ENCODE measurements around the gene TMEFF1.
"Not testable (repeated sequence)": the region's sequence is repeated elsewhere in the genome, so short reads cannot be mapped to it uniquely, and the experiment has no call there.

The TMEFF1 gene, protein sequence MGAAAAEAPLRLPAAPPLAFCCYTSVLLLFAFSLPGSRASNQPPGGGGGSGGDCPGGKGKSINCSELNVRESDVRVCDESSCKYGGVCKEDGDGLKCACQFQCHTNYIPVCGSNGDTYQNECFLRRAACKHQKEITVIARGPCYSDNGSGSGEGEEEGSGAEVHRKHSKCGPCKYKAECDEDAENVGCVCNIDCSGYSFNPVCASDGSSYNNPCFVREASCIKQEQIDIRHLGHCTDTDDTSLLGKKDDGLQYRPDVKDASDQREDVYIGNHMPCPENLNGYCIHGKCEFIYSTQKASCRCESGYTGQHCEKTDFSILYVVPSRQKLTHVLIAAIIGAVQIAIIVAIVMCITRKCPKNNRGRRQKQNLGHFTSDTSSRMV

DNA sequence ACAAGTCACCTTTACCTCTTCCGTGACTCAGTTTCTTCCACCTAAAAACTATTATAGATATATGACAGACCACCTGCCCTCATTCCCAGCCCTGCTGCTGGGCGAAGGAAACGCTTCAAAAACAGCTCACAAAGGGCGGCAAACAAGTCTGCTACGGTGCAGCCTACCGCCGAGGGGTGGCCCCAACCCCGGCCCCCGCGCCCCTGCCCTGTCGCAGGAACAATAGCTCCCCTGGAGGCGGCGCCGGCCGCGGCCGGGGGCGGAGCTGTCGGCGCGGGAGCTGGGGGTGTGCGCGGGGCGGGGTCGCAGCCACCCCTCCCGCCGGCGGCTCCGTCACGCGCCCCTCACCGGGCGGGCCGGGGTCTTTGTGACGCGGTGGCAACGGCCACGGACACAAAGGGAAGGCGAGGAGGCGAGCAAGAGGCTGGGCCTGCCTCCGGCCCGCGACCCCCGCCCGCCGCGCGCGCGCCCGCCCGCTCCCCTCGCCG is at the start of gene TMEFF1:
Gene TMEFF1, plus strand, starts transcription at position 362 of the 488 bp plus-strand sequence. CDS start 396 bp downstream, outside the sequence.
- peak; percentile 68 for DNase-seq (ENCODE audit: low spot score)

DNA sequence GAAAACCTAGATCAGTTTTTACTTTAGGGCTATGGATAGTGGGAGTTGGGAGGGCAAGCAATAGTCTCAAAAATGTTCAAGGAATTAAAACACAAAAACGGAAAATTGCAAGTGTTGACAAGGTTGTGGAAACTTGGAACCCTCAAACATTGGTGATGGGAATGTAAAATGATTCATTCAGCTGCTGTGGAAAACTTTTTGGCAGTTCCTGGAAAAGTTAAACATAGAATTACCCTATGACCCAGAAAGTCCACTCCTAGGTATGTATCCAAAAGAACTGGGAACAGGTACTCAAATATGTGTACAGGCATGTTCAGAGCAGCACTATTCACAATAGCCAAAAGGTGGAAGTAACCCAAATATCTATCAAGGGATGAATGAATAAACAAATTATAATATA is 47.2 kb upstream of the TMEFF1 start:
- DNase-seq (ENCODE audit: low spot score) = no peak

DNA sequence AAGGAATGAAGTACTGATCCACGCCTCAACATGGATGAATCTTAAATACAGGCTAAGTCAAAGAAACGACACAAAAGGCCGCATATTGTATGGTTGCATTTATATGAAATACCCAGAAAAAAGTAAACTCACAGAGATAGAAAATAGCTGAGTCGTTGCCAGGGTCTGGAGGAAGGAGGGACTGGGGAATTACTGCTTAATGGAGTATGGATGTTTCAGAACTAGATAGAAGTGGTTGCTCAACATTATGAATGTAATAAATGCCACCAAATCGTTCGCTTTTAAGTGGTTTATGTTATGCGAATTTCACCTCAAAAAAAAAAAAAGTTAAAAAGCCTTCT is 46.8 kb upstream of the TMEFF1 start:
- DNase-seq (ENCODE audit: low spot score) = no peak

DNA sequence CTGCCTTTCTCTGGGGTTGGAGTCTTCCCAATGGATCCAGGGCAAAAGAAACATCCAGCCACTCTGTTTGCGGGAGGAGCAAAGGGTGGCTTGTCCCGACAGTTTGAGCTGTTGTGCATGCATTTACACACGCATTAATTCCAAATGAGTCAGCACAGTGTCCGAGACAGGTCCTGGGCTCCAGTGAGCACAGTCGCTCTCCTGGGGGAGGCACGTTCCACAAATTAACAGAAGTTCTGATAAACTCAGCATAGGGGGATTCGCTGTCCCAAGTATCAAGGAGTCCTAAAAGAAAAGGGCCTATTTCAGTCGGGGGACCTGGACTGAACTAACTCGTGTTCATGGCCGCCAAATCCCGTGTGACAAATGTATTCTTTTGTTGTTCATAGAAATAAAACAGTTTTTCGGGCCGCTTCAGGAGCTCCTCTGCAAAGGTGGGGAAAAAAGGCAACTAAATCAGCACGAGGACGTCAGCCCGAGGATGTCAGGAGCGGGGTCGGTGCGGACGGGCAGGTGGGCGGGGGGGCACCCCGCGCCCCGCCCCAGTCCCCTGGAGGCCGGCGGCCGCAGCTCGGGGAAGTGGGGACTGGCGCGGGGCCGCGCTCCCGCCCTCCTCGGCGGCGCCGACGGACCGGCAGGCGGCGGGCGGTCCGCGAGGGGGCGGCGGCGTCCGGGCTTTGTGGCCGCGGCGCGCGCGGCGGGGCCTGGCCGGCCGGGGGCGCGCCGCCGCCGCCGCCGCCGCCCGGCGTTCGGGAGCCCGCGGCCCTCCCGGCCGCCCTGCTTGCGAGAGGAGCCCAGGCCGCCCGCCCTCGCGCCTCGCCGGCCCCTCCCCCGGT is 46.2 kb upstream of the TMEFF1 start, which contains the start of gene MSANTD3:
Gene MSANTD3, plus strand, starts transcription at position 614 of the 836 bp plus-strand sequence. CDS start 14,796 bp downstream, outside the sequence.
- peak; percentile 74 for DNase-seq (ENCODE audit: low spot score)

DNA sequence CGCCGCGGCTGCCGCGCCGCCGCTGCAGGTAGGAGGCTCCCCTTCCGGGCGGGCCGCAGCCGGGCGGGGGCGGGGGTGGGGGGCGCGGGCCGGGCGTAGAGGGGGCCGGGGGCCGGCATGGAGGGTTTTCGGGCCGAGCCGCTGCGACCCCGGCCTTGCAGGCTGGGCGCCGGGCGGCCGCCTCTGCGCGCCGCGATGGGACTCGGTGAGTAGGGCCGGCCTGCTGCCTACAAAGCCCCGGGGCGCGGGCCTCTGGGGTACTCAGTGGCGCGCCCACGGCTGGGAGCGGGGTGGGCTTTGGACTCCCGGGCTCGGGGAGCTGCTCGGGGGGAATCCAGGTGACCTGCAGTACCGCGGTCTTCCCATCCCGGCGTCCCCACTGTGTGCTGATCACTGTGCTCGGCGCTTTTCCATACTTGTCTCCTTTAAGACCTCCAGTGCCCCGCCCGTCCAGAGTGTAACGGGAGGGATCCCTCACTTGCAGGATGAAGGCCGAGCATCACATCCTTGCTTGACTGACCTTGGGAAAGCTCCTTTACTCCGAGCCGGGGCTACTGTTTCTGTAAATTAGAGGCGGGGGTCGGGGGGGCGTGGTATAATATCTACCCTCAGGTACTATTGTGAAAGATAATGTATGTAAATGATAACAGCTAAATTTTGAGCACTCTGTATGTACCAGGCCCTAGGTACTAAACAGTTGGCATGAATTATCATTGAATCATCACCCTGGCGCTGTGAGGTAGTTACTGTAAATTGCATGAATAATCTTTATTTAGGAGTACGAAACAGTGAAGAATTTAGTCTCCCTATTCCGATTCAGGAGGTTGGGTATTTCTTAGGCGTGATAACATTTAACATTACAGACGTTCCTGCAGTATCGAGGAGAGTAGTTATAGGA is 45.3 kb upstream of the TMEFF1 start:
- peak; percentile 72 for DNase-seq (ENCODE audit: low spot score)

DNA sequence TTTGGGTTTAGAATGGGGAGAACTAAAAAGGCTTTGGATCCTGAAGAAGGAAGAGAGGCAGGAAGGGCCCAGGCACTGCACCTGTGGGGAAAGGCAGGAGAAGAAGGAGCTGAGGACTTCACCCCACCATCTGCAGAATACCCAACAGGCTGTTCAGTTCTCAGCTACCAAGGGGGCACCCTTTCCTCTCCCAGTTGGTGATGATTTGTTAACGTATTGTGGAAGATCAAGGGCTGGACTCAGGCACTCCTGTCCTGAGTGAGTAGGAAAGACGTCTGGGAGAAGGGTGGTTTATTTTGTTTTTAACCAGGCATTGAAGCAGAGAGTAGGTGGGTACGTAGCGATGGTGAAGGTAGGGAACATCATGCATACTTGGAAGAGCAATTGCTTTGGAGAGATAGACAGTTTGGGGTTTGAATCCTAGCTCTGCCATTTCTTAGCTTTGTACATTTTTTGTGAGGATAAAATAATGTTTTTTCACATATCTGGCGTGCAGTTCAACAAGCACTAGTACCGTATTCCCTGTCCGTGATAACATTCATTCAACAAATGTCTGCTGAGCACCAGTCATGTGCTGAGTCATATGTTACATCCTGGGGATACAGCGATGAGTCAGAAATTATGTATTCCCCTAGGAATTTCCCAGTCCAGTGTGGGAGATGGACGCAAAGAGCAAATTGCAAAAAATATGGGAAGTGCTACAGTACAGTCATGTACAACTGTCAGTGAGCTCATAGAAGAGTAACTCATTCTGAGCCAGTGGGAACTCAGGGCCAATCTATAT is 43.9 kb upstream of the TMEFF1 start:
- DNase-seq (ENCODE audit: low spot score) = no peak

DNA sequence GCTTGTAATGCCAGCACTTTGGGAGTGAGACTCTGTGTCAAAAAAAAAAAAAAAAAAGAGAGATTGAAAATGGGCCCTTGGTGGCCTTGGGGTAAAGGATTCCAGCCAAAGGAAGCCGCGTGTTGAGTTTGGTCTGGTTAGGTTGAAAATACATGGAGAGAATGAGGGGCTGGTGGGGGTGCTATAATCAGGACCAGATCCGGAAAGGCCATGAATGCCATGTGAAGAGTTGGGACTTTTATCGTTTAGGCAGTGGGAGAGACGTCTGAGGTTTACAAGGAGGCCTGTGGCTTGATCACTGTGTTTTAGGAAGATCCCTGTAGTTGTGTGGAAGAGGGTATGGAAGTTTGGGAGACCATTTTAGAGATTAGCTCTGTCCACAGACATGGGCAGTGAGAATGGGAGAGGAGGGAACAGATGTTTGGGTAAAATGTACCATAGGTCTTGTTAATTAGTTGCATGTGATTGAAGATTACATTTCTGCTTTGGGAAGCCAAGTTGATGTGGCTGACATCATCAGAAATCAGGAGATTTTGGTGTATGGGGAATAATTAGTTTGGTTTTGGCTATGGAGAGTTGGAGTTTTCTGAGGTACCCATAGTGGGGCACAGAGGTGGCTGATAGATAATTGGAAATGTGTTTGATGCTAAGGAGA is 42.5 kb upstream of the TMEFF1 start:
- no peak for DNase-seq (ENCODE audit: low spot score)

DNA sequence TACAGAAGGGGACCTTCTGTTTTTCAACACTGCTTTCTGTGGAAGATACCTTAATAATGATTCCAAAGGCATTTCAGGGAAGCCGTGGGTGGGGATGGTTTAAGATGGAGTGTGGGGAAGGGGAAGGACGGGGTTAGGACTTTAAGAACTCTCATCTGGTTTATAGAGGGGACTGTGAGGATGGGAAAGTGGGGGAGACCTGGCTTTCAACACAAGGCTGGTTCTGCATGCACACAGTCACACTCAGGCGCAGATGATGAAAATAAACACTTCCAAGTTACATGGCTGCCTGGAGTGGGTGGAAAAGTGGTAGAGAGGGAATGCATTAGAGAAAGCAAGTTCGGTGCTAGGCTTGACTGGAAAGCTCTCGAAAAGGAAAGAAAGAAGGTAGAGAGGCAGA is 41.1 kb upstream of the TMEFF1 start:
- DNase-seq (ENCODE audit: low spot score) = no peak

DNA sequence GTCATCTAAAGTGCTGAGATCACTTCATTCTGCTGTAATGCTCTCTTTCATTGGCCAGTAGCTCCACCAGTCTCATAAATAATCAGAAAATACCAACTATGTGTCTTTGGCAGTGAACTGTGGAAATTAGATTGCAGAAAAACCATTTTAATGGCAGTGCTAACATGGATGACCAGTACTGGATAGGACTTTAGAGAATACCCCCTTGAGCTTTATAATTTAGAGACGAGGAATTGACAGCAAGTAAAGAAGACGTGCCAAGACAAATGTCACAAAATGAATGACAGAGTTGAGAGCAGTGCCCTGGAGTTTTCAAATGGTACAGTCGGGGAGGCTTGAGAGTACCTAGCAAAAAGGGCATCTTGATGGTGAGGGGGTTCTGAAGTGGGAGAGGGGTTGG is 40.2 kb upstream of the TMEFF1 start:
- no peak for DNase-seq (ENCODE audit: low spot score)

DNA sequence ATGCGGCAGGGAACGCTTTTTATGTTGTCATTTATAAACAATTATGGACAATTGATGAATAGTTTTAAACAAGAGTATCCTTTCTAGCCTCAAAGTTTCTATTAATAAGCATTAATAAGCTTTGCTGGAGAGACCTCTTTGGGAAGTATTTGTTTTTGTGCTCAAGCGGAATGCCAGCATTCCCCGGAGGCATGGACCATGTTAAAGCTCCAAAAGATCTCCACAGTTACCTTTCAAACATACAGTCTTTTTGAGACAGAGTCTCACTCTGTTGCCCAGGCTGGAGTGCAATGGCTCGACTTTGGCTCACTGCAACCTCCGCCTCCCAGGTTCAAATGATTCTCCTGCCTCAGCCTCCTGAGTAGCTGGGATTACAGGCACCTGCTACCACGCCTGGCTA is 36.4 kb upstream of the TMEFF1 start:
- no peak for DNase-seq (ENCODE audit: low spot score)

DNA sequence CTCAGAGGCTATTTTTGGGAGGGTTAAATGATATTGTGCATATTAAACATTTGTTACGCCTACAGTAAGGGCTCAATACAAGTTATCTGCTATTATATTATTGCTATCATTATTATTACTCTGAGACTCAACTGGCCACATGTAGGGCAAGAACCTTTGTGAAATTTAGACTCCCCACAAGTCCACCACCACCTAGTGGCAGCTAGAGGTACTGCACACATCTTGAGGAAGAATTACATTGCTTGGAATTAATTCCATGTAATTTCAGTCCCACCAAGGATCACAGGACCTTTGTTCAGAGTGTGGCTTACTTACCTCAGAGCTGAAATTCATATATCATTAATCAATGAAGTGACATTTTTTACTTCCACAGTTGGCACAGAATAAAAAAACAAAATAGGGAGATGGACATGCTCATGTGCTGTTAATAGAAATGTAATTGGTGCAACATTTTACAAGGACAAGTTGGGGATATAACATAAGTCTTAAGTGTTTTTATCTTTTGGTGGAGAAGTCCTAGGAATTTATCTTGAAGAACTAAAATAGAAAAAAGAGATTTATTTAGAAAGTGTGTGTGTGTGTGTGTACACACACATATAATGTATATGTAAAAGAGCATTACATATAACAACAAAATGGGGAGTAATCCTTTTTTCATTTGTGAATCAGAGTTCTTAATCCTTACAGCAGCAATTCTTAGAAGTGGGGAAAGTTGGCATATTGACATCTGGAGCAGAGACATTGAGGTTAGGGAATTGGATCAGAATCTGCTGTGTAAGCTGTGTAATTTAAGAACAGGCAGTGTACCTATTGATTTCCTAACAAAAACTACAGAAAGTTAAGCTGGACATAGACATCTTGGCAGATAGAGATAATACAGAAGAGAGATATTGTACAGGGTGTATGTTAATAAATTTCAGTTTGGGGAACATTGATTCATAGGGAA is 34.8 kb upstream of the TMEFF1 start:
- DNase-seq (ENCODE audit: low spot score) = no peak

DNA sequence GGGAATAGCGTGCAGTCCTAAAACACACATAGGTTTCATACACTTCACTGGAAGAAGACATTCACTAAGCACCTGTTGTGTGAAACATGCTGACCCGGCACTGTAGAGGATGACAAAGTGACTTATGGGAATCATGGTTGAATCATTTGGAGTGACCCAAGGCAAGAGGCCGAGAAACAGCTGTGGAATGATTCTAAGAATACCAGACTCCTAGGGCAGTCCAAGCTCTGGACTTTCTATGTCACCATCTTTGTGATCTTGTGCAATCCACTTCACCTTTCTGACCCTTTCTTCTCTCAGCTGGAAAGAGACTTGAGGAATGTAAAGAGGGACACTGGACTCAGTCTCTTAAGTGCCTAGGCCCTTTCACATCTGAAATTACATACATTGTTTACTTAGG is 32.9 kb upstream of the TMEFF1 start:
- no peak for DNase-seq (ENCODE audit: low spot score)

DNA sequence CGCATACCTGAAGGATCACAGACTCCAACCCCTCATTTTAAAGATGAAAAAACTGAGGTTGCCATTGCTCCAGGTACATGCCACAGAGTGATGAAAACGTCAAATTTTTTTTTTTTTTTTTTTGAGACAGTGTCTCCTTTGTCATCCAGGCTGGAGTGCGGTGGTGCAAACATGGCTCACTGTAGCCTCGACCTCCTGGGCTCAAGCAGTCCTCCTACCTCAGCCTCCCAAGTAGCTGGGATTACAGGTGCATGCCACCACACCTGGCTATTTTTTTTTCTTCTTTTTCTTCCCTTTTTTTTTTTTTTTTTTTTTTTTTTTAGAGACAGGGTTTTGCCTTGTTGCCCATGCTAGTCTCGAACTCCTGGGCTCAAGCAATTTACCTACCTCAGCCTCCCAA is 32.5 kb upstream of the TMEFF1 start:
- DNase-seq (ENCODE audit: low spot score) = not testable (repeated sequence)

DNA sequence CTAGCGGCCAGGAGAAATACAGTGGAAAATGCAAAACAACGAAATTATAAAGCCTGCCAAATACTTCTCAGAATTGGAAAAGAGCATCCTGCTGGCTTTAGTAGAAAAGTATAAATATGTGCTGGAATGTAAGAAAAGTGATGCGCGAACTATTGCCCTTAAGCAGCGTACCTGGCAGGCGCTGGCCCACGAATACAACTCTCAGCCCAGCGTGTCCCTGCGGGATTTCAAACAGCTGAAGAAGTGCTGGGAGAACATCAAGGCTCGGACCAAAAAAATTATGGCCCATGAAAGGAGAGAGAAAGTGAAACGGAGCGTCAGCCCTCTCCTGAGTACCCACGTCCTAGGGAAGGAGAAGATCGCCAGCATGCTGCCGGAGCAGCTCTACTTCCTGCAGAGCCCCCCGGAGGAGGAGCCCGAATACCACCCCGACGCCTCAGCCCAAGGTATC is 31.0 kb upstream of the TMEFF1 start:
- DNase-seq (ENCODE audit: low spot score) = peak; percentile 67

DNA sequence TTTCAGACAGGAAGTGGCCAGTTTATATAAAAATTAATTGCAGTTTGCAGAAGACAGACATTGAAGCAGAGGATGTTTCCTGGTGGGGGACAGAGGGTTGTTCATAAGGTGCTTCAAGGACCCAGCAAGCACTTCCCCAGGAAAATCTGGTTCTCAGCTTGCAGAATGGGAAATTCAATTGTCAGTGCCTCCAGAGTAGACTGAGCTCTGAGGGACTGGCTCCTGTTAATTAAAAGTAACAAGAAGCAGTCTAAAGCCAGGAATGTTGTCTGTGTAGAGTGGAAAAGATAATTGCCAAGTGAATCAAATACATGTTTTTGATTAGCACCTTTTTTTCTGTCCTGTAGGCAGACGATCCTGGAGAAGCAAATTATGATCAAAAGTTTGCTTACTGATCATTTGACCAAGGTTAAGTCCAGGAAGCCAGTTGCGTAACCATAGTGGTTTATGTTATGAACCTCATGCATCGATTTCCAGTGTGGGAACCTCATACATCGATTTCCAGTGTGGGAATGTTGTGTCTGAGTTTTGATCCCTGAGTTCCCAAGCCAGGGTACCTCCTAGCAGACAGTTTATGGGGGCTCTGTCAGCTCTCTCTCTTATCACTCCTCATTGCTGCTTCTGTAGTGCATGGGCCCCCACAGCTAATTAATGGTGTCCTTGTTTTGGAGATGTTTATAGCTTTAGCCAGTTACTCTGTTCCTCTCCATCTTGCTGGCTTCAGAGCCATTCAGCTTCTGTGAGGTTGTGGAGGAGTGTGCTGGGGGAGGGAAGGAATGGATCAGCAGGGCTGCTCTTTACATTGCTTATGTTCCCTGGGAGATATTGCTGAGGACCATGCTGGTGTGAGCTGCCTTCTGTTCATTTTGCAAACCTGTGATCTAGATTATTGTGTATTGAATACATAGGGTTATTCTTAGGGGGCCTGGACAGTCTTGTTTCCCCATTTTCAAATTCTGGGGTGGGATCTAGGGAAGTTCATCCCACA is 28.9 kb upstream of the TMEFF1 start:
- DNase-seq (ENCODE audit: low spot score) = no peak

DNA sequence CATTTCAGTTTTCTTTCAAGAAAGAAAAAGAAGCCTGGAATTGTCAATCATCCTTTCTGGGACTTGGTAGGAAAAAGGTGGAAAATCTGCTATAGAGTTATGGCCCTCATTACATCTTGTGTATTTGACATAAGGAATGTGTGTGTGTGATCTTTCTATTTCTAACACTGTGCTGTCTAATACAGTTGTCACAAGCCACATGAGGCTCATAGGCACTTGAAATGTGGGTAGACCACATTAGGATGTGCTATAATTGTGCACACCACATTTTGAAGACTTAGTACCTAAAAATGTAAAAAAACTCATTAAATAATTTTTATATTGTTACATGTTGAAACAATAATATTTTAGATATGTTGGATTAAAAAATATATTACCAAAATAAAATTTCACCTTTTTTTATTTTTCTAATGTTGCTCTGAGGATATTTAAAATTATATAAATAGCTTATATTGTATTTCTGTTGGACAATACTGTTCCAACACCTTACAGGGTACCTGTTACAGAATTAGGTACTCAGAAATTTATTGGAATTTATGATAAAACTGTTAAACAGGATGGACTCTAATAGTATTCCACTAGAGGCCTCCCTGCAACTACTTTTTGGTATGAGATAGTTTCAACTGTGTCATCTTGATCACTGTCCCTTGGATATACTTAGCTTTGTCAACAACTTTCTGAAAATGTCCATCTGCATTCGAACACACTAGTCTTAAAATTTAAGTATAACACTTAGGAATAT is 27.6 kb upstream of the TMEFF1 start:
- DNase-seq (ENCODE audit: low spot score) = no peak

DNA sequence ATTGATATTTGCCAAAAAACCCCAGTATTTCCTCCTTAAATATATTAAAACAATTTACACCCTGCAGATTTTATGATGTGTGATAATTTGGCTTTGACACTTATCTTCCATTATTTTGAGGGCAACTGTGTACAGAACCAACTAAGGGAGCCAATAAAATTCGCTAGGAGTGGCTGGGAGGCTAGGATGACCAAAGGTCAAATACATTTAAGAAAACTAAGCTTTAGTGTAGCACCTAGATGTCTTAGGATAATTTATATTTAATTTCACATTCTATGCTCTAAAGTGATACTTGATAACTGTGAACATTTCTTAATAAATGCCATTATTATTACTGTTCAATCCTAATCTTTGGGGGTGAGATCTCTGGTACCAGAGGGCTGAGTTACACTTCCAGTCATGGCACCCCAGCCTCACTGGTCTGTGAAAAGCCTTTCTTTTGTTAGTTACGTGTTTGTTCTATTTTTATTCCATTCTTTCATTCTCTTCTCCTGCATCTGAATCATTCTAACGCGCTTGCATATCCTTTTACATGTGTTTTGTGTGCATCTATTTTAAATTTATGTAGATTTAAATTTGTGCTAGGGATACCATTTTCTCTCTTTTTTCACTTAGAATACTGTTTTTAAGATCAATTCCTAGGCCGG is 26.9 kb upstream of the TMEFF1 start:
- DNase-seq (ENCODE audit: low spot score) = no peak

Data from left forelimb (tissue), 1 donor.